Measurements from ENCODE around the gene MYBPC1.

DNA sequence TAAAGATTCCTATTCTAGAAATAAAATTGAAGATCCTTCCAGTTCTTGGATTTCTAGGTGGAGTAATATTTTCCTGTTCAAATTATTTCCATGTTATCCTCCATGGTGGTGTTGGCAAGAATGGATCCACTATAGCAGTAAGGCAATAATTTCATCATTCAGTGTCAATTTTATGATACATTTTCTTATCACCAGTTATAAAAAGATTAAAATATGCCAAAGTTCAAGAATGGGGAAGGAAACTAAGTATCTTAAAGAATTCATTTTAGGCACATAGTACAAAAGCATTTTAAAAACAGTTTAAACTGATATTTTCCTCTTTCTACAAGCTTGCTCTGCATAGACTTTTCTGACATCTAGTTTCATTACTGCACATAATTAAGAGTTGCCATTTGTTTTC, 125.3 kb downstream of the MYBPC1 start:
- TF ChIP-seq, protein P1, sequence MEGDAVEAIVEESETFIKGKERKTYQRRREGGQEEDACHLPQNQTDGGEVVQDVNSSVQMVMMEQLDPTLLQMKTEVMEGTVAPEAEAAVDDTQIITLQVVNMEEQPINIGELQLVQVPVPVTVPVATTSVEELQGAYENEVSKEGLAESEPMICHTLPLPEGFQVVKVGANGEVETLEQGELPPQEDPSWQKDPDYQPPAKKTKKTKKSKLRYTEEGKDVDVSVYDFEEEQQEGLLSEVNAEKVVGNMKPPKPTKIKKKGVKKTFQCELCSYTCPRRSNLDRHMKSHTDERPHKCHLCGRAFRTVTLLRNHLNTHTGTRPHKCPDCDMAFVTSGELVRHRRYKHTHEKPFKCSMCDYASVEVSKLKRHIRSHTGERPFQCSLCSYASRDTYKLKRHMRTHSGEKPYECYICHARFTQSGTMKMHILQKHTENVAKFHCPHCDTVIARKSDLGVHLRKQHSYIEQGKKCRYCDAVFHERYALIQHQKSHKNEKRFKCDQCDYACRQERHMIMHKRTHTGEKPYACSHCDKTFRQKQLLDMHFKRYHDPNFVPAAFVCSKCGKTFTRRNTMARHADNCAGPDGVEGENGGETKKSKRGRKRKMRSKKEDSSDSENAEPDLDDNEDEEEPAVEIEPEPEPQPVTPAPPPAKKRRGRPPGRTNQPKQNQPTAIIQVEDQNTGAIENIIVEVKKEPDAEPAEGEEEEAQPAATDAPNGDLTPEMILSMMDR (IDR thresholded peaks at IDR 0.05; ENCODE audit: insufficient read depth, low read length, poor library complexity, severe bottlenecking): no peak
- TF ChIP-seq EZH2phosphoT487 (conservative IDR thresholded peaks at IDR 0.05; ENCODE audit: low read length): no peak

Measured in SU-DHL-6 (cell line).